GM12874 (cell line): ENCODE data around the gene BIRC5.

Source experiments
- TF ChIP-seq, protein P1 (sequence below): IDR thresholded peaks from 2 replicates; pipeline ENCODE4 v1.5.1; 2011; ENCODE audit warnings: low read depth, mild to moderate bottlenecking, control low read depth, low read length, moderate library complexity; ENCODE audit not compliant: insufficient read depth

Gene BIRC5

GRCh38 chr17:78172249-78173051, 41.6 kb upstream of the BIRC5 start:
- TF ChIP-seq, protein P1, sequence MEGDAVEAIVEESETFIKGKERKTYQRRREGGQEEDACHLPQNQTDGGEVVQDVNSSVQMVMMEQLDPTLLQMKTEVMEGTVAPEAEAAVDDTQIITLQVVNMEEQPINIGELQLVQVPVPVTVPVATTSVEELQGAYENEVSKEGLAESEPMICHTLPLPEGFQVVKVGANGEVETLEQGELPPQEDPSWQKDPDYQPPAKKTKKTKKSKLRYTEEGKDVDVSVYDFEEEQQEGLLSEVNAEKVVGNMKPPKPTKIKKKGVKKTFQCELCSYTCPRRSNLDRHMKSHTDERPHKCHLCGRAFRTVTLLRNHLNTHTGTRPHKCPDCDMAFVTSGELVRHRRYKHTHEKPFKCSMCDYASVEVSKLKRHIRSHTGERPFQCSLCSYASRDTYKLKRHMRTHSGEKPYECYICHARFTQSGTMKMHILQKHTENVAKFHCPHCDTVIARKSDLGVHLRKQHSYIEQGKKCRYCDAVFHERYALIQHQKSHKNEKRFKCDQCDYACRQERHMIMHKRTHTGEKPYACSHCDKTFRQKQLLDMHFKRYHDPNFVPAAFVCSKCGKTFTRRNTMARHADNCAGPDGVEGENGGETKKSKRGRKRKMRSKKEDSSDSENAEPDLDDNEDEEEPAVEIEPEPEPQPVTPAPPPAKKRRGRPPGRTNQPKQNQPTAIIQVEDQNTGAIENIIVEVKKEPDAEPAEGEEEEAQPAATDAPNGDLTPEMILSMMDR, result no peak

GRCh38 chr17:78173097-78173715, 40.8 kb upstream of the BIRC5 start:
- TF ChIP-seq, protein P1, result no peak

DNA sequence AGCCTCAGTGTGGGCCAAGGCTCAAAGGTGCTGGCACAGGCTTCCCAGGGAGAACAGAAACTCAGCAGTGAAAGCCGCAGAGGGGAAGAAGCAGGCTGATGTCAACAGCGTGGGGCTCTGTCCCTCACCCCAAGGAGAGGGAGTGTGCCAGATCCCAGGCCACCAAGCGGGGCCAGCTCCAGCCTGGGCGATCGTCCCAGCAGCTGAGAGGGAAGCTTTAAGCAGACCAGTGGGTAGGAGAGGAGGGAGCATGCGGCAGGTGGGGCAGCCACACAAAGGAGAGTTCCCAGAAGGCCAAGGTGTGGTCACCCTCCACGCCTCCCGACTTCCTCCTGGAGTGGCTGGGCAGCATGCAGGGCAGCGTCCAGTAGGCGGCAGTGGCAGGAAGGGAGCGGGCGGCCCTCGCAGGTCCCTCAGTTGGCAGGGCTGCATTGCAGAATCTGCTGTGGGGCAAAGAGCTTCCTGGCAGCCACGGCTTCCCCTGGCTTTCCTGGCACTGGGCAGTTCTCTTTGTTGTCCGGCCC, 39.6 kb upstream of the BIRC5 start:
- TF ChIP-seq, protein P1, result peak; percentile 16; the same call in 1 of the 2 replicates

GRCh38 chr17:78174870-78175642, 39.0 kb upstream of the BIRC5 start:
- TF ChIP-seq, protein P1, result no peak

DNA sequence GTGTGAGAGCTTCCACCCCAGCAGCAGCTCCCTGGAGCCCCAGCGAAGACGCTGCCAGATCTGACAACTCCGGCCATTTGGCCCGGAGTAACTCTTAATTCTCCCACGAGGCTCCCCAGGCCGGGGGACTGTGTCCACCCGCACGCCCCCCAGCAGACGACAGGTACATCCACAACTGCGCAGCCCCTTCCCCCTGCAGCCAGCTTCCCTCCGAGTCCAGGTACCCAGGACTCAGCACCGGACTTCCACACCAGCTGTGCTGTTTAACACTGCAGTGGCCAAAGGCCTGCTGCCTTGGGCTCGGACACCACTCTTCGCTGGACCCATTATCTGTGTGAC, 38.4 kb upstream of the BIRC5 start:
- TF ChIP-seq, protein P1, result no peak

DNA sequence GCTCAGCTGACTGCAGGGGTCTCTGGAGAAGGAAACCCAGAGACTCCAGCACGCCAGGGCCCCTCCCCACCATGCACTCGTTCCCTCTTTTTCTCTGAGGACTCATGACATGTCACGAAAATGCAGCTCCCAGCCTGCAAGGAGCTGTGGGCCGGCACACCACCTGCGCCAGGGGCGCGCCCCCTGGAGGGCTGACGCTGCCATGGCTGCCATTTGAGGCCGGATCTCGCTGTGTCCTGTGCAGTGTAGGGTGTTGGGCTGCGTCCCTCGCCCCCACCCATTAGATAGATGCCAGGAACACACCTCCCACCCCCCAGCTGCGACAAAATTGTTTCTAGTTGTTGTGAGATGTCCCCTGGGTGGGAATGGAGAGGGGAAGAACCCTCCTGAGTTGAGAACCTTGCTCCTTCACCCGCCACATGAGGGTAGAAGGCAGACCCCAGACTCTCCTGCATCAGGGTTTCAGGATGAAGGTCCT, 37.5 kb upstream of the BIRC5 start:
- TF ChIP-seq, protein P1, result peak; percentile 99

DNA sequence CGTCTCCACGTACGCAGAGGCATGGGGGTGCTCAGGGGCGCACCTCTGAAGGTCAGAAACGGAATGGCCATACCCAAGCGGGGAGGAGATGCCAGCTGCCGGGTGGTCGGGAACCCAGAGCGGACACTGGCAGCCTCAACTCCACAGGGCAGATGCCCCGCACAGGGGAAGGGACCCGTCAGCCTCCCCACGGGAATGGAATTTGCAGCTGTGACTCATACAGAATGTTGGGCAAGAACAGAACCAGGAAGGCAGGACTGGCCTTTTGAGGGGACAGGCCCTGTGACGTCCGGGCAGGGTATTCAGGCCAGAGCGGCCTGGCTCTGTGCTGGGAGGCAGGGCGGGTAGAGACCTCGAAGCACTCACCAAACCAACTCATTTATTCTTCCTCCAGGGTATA, 34.7 kb upstream of the BIRC5 start:
- TF ChIP-seq, protein P1, result no peak
